GM19238 (cell line): ENCODE measurements around the gene SHTN1.

ENCODE experiments used
- DNase-seq: peaks from one replicate; pipeline ENCODE4 v3.0.0; 2011; ENCODE audit warnings: low spot score; ENCODE audit not compliant: insufficient read length

SHTN1 gene

DNA sequence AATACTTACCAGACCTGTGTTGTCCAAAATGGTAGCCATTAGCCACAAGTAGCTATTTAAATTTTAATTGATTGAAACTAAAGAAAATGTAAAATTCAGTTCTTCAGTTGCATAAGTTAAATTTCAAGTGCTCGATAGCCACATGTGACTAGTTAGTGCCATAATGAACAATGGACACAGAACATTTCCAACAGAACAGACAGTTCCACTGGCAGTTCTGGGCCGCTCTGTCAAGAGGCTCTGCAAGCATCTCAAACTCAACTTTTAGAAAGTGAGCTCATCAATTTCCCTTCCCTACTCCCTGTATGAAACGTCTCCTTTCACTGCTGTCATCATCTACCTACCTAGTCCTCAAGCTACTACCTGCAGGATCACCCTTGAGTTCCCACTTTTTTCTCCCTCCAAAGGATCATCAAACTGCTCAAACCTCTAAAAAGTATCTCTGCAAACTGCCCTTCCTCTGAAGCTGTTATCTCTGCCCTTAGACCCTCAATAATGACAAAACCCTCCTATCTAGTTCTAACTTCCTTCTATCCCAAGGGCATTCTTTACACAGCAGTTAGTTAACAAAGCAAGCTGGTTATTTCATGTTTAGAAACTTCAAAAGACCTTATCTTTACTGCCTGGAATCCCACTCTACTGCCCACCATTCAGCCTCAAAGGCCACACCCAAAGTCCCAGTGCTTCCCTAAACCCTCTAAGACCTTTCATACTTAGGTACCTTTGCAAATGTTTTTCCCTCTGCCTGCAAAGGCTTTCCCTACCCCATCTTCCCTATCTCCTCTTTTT, 20.6 kb downstream of the SHTN1 start:
- DNase-seq = no peak

- no peak for DNase-seq
These were observed 24.9 kb downstream of the SHTN1 start for GRCh38 chr10:116980041-116980440.

- DNase-seq = no peak
These were observed 26.1 kb downstream of the SHTN1 start for GRCh38 chr10:116978901-116979300.

GRCh38 chr10:116974456-116975005, 30.5 kb downstream of the SHTN1 start:
- no peak for DNase-seq

DNA sequence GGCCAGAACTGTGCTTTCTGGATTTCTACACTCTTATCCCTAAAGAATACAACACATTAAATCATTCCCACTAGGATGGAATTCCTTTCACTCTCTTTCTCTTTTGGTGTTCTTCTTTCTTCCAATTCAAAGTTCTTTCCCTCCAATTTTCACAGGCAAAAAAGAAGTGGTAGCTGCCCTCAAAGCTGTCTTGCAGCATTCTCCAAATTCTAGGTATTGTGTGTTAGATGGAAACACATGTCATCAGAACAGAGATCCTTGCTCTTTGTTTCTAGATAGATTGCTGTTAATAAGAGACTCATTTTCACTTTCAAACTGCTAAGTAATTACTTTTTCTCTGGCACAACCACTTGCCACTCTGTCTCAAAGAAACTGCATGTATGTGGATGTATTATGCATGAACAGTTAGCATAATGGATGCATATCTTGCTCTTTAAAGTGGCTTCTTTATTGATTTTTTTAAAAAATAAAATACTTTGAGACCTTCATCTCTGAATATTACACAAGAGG, 31.0 kb downstream of the SHTN1 start:
- DNase-seq = no peak

DNA sequence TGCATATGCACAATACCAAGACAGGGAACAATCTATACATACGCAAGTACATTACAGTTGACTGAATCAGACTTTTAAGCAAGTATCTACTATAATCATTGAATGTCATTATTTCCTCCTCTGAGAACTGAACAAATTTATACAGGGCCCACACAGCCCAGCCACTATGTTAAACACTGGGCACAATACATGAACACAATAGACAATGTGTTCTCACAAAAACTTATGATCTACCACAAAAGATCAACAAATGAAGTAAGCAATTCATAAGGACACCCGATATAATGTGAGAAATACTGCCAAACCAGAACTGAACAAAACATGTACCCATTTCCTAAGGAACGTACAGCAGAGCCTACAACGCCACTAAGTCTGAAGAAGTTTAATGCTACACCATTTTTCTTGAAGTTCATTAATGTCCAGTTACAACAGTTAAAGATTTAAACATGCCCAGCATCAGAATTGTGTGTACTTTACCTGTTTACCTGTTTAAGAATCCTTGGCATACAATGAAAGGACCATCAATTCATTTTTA, 31.5 kb downstream of the SHTN1 start:
- DNase-seq = no peak

DNA sequence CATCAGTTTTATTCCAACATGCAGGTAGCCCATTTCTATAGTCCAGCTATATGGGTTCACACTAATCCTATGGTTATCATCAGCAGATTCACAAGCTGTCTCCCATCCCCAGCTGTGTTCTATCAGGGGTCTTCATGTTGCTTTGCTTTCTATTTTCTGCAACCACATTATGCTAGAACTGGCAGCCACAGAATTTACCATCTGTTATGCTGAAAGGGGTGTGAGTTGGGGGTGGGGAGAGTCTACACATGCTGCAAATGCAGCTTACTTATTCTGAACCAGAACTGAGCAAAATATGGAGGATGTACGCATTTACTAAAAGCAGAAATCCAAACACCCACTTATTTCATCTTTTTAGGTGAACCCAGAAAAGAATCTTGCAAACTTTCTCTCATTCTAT, 32.9 kb downstream of the SHTN1 start:
- DNase-seq = no peak

DNA sequence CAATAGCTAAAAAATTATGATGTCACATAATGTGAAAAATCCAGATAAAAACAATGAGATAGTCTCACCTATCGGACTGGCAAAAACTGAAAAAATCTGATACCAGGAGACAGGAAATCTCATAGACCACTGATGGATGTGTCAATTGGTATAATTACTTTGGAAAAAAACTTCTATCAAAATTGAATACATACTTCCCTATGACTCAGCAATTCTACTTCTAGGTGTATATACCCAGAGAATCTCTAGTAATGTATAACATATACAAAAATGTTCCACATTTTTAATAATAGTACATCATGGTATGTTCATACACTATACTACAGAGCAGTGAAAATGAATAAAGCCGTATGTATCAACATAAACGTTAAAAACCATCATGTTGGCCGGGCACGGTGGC, 34.9 kb downstream of the SHTN1 start:
- no peak for DNase-seq

- no peak for DNase-seq
These were observed 36.7 kb downstream of the SHTN1 start for GRCh38 chr10:116968331-116968730.

DNA sequence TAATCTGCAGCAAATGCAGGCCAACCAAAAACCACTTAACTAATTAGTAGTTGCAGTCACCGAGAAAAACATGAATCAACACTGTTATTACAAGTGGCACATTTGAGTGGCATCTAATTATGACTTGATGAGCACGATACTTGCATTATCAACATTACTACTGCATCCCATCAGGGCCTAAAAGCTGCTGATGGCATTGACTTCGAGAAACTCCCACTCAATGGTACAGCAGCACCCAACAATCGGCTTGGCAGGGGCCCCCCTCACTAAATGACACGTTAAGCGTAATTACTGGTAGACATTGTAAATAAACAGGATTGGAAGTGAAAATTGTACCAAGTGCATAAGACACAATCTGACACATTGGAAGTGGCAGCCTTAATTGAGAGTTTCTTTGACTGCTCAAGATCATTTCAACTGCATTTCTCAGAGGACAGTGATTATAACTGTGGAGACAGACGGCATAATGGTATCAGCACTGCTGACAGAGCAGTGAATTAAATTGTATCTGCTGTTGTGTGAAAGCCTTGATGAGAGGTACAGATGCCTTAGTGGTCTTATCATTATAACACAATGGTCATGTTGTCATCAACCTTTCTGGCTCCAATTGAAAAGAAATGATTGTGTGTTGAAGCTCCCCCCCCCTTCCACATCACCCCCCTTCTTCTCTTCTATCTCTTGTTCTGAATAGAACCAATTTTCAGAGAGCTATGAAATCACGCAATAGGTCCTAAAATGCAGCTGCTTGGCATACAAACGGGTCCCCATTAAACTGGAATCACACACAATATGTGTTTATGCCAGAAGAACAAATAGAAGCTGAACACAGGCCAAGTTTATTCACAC, 43.4 kb downstream of the SHTN1 start:
- DNase-seq = no peak

GRCh38 chr10:116960066-116960776, 44.8 kb downstream of the SHTN1 start:
- DNase-seq = no peak

- no peak for DNase-seq
These were observed 52.3 kb downstream of the SHTN1 start for GRCh38 chr10:116952729-116953128.

DNA sequence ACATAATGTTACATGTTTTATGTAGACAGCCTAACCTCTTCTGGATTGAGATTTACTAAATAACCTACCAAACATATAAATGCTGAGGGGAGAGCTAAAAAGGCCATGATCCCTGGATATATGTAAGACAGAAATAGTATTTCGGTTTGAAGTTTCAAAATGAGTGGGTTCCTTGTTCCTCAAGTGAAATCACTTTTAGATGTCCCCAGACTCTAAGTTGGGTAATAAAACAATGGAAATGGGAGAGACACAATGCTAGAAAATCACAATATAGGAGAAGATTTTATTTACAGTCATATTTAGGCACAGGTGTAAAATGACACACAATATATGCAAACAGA, 56.5 kb downstream of the SHTN1 start:
- DNase-seq = no peak

- no peak for DNase-seq
These were observed 57.0 kb downstream of the SHTN1 start for GRCh38 chr10:116947841-116948529.

- DNase-seq = no peak
These were observed 60.1 kb downstream of the SHTN1 start for GRCh38 chr10:116944911-116945310.

DNA sequence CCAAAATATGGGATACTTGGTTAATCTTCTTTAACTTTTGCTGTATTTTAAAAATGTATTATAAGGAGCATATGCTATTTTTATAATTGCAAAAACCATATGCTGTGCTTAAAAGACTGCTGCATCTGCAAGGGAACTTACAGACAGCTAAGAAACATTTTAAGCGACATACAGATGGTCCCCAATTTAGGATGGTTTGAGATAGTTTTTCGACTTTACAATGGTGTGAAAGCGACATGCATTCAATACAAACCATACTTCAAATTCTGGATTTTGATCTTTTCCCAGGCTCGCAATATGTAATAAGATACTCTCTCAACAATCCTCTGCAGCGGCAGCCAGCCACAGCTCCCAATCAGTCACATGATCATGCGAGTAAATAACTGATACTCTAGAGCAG, 73.2 kb downstream of the SHTN1 start:
- DNase-seq = no peak

GRCh38 chr10:116926426-116926825, 78.6 kb downstream of the SHTN1 start:
- no peak for DNase-seq

- no peak for DNase-seq
These were observed 79.9 kb downstream of the SHTN1 start for GRCh38 chr10:116925056-116925455.

DNA sequence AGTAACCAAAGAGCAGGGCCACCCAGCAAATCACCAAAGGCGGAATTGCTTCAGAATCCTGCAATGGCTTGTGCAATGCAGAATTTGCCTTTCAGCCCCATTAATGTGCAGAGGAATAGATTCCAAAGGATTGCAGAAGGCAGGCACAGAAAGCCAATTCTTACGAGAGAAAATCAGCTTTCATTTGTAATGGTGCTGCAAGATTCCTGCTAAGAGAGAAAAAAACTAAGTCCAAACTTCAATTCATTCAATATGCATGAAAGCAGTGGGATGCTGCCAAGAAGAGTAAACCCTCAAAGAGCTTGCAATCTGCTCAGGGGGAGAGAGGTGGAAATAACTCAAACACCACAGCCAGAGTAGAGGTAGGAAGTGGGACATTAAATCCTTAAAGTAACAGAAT, 85.3 kb downstream of the SHTN1 start:
- DNase-seq = no peak

- DNase-seq = no peak
These were observed 85.8 kb downstream of the SHTN1 start for GRCh38 chr10:116919164-116919563.

GRCh38 chr10:116918583-116918982, 86.4 kb downstream of the SHTN1 start:
- no peak for DNase-seq
